Brain microvascular endothelial cell (primary cell): ENCODE data around the gene HOXC12.

Experiments
- DNase-seq: peaks from one replicate; pipeline ENCODE4 v3.0.0-alpha.2; 2020
- H3K27ac ChIP-seq: fragments of 250-450 bp; sonication (Bioruptor Pico); 2 replicates; pipeline ENCODE4 v1.5.1; 2020; ENCODE audit warnings: mild to moderate bottlenecking, moderate library complexity
- H3K27me3 ChIP-seq: fragments of 250-450 bp; sonication (Bioruptor Pico); replicated peaks from 2 replicates; pipeline ENCODE4 v1.5.1; 2020; ENCODE audit warnings: mild to moderate bottlenecking
- H3K36me3 ChIP-seq: fragments of 250-450 bp; sonication (Bioruptor Pico); replicated peaks from 2 replicates; pipeline ENCODE4 v1.5.1; 2020; ENCODE audit warnings: mild to moderate bottlenecking
- H3K4me3 ChIP-seq: 2 replicates; pipeline ENCODE4 v1.5.1; 2011; ENCODE audit warnings: low read depth, mild to moderate bottlenecking, control low read depth, low read length, moderate library complexity
- CTCF ChIP-seq: IDR thresholded peaks from 2 replicates; pipeline ENCODE4 v1.5.1; 2011; ENCODE audit warnings: low read depth, mild to moderate bottlenecking, moderate library complexity, low read length, control low read depth, inconsistent platforms; ENCODE audit errors: missing control alignments
- in situ Hi-C: cut with HindIII; loops from 2 replicates; pipeline ENCODE4 v1.10.0; 2017; ENCODE audit warnings: low sequenced_read_pairs, low pct_ligation_motif_present

HOXC12 gene

GRCh38 chr12:53958128-53958527 lies 3.4 kb downstream of the HOXC12 start:
- H3K36me3 ChIP-seq = no peaks in the 10 kb centered on the region
- DNase-seq = no peak
- peaks cover 97% of the 10 kb centered on the region for H3K27me3 ChIP-seq
- TF ChIP-seq CTCF = no peak
- in situ Hi-C loops = no loop called here
- H3K4me3 ChIP-seq = no peak overlapping the region
- H3K27ac ChIP-seq = no peak overlapping the region

DNA sequence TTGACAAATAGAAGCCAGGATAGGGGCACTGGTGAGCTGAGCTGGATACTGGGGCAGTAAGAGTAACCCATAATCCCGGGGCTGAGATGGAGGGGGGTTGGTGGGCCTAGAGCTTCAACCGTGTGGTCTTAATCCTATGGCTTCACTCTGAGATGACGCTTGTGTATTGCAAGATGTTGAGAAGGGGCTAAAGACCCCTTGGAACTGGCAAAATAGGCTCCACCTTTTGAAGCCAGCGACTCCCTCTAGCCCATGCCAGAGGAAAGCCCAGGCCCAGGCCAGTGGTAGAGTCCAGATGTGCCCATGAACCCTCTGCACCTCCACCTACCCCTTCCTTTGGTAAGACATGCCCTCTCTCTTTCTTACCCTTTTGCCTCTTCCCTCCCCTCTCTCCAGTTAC lies 4.6 kb downstream of the HOXC12 start:
- Histone ChIP-seq H3K36me3 (no peaks in the 10 kb centered on the region), H3K27ac (no peak overlapping the region), H3K27me3 (peaks cover 98% of the 10 kb centered on the region), H3K4me3 (no peak overlapping the region)
- in situ Hi-C loops = no loop called here
- no peak for DNase-seq
- no peak for TF ChIP-seq CTCF

GRCh38 chr12:53960187-53961024 lies 5.7 kb downstream of the HOXC12 start:
- Histone ChIP-seq H3K27me3 (peaks cover 98% of the 10 kb centered on the region), H3K27ac (no peak overlapping the region), H3K36me3 (no peaks in the 10 kb centered on the region), H3K4me3 (no peak overlapping the region)
- no peak for DNase-seq
- TF ChIP-seq CTCF = no peak
- in situ Hi-C loops = no loop called here

GRCh38 chr12:53961025-53961761 lies 6.5 kb downstream of the HOXC12 start:
- peak; percentile 18 for TF ChIP-seq CTCF
- H3K4me3 ChIP-seq = no peak overlapping the region
- in situ Hi-C loops = no loop called here
- no peak for DNase-seq
- peaks cover 98% of the 10 kb centered on the region for H3K27me3 ChIP-seq
- no peaks in the 10 kb centered on the region for H3K36me3 ChIP-seq
- no peak overlapping the region for H3K27ac ChIP-seq

- H3K27ac ChIP-seq = no peak overlapping the region
- no peak for DNase-seq
- no peak for TF ChIP-seq CTCF
- no peak overlapping the region for H3K4me3 ChIP-seq
- H3K27me3 ChIP-seq = peaks cover 98% of the 10 kb centered on the region
- in situ Hi-C loops = no loop called here
- H3K36me3 ChIP-seq = no peaks in the 10 kb centered on the region
These were observed 8.3 kb downstream of the HOXC12 start for GRCh38 chr12:53963005-53963404.
